GM18520 (cell line): ENCODE data around the gene TRIO.
"Not testable (repeated sequence)": the region's sequence is repeated elsewhere in the genome, so short reads cannot be mapped to it uniquely, and the experiment has no call there.

Experiments used
- ATAC-seq: cut with Tn5 transposase; IDR thresholded peaks from one replicate; pipeline ENCODE4 v1.9.1; 2021; ENCODE audit not compliant: unreplicated experiment

Gene TRIO

GRCh38 chr5:14518638-14519037 lies 375.5 kb downstream of the TRIO start:
- no peak for ATAC-seq

- ATAC-seq: no peak
Observed at GRCh38 chr5:14521748-14522147, 378.6 kb downstream of the TRIO start.

- ATAC-seq: no peak
Observed at GRCh38 chr5:14522721-14523120, 379.6 kb downstream of the TRIO start.

GRCh38 chr5:14523243-14524034 lies 380.3 kb downstream of the TRIO start:
- no peak for ATAC-seq

- no peak for ATAC-seq
Observed at GRCh38 chr5:14525397-14525796, 382.3 kb downstream of the TRIO start.

GRCh38 chr5:14526493-14526892 lies 383.4 kb downstream of the TRIO start:
- no peak for ATAC-seq

GRCh38 chr5:14528115-14528514 lies 385.0 kb downstream of the TRIO start:
- no peak for ATAC-seq

GRCh38 chr5:14528926-14529325 lies 385.8 kb downstream of the TRIO start:
- ATAC-seq: no peak

GRCh38 chr5:14531668-14532067 lies 388.5 kb downstream of the TRIO start:
- no peak for ATAC-seq

- no peak for ATAC-seq
Observed at GRCh38 chr5:14532180-14532579, 389.0 kb downstream of the TRIO start.

GRCh38 chr5:14534773-14535172 lies 391.6 kb downstream of the TRIO start:
- ATAC-seq: no peak

GRCh38 chr5:14545308-14545707 lies 402.2 kb downstream of the TRIO start:
- ATAC-seq: no peak

GRCh38 chr5:14545862-14546261 lies 402.7 kb downstream of the TRIO start:
- ATAC-seq: no peak

- no peak for ATAC-seq
Observed at GRCh38 chr5:14547666-14548065, 404.5 kb downstream of the TRIO start.

- no peak for ATAC-seq
Observed at GRCh38 chr5:14551211-14551610, 408.1 kb downstream of the TRIO start.

- ATAC-seq: no peak
Observed at GRCh38 chr5:14552017-14552416, 408.9 kb downstream of the TRIO start.

- ATAC-seq: not testable (repeated sequence)
Observed at GRCh38 chr5:14554288-14554687, 411.1 kb downstream of the TRIO start.

- no peak for ATAC-seq
Observed at GRCh38 chr5:14556015-14556414, 412.9 kb downstream of the TRIO start.

- ATAC-seq: no peak
Observed at GRCh38 chr5:14557203-14557770, 414.1 kb downstream of the TRIO start.

- no peak for ATAC-seq
Observed at GRCh38 chr5:14557791-14558415, 414.8 kb downstream of the TRIO start.
